Breast epithelium (tissue), 4 donors: Measurements from ENCODE around the gene PCP4L1. TPM values are rescaled to one million over a fixed set of nuclear protein-coding genes. Genes with fewer than 3 reads are reported as not detected.
A peak's percentile ranks its signal among the peaks of the same experiment; 100 is the strongest.

Experiments used
- DNase-seq, 2 donors: peaks; one replicate each; pipeline ENCODE4 v3.0.0-alpha.2; 2019; ENCODE audit warnings: low spot score in 2 of 2
- H3K27ac ChIP-seq, 2 donors: fragments of 200-600 bp; sonication (generic) in 1 of 2; one replicate each; pipeline ENCODE4 v1.5.1; 2016 to 2019; ENCODE audit warnings: mild to moderate bottlenecking in 1 of 2
- H3K27me3 ChIP-seq, 2 donors: fragments of 200-600 bp; sonication (generic) in 1 of 2; one replicate each; pipeline versions ENCODE4 v1.5.1 to v1.6.0; 2017 to 2019; ENCODE audit warnings: control low read depth in 1 of 2, mild to moderate bottlenecking in 1 of 2
- H3K36me3 ChIP-seq: fragments of 200-600 bp; one replicate; pipeline ENCODE4 v1.5.1; 2019
- H3K4me1 ChIP-seq, 2 donors: fragments of 200-600 bp; sonication (generic); one replicate each; pipeline ENCODE4 v1.5.1; 2016 to 2019; ENCODE audit warnings: control low read depth in 1 of 2
- H3K4me3 ChIP-seq, 3 donors: fragments of 200-600 bp; sonication (generic); 1 replicate in 2 of 3; 2 replicates in 1 of 3; pipeline ENCODE4 v1.5.1; 2016 to 2019; ENCODE audit warnings: mild to moderate bottlenecking in 3 of 3, moderate library complexity in 2 of 3
- H3K9me3 ChIP-seq, 2 donors: fragments of 200-600 bp; sonication (generic) in 1 of 2; one replicate each; pipeline ENCODE4 v1.5.1; 2016 to 2019; ENCODE audit warnings: control low read depth in 1 of 2
- CTCF ChIP-seq, 3 donors: fragments of 450-650 bp; IDR thresholded peaks; one replicate each; pipeline ENCODE4 v1.5.1; 2016 to 2017; ENCODE audit warnings: antibody characterized with exemption in 3 of 3, mild to moderate bottlenecking in 3 of 3, moderate library complexity in 3 of 3
- POLR2A ChIP-seq: fragments of 450-650 bp; IDR thresholded peaks from one replicate; pipeline ENCODE4 v1.6.1; 2016; ENCODE audit warnings: antibody characterized with exemption, mild to moderate bottlenecking, moderate library complexity
- POLR2AphosphoS5 ChIP-seq, 3 donors: sonication (generic); formaldehyde crosslinking; IDR thresholded peaks; one replicate each; pipeline ENCODE4 v1.6.1; 2017; ENCODE audit warnings: antibody characterized with exemption in 3 of 3
- intact Hi-C: fragments of 100-400 bp; cut with DNase I; formaldehyde crosslinking; loops from one replicate; pipeline ENCODE4 v1.15.1; 2023; ENCODE audit warnings: low total_unique reads
- total RNA-seq, 3 donors: library from RNA; depleted of rRNA; stranded (reverse); fragments of >200 nt; gene quantifications; one replicate each; pipeline ENCODE4 v1.1.0, GENCODE V29; 2016

The PCP4L1 gene
- total RNA-seq, 3 donors from 2014 or later = 0.32 to 2.0 (median 0.73) TPM

GRCh38 chr1:161228032-161228431, 30.5 kb upstream of the PCP4L1 start:
- no peak for TF ChIP-seq POLR2AphosphoS5 (IDR thresholded peaks at IDR 0.05)
- no peak for TF ChIP-seq POLR2A
- no peak for TF ChIP-seq CTCF (IDR thresholded peaks at IDR 0.05)
- H3K4me3 ChIP-seq = peak overlapping the region in 1 of 3 donors; percentile 57
- peak overlapping the region; percentile 62 to 78 for H3K27ac ChIP-seq
- intact Hi-C loops = loop anchor here (10.0 kb wide), 1 partner anchor 157 kb away; no protein-coding TSS in a partner anchor
- peaks cover 0 to 7% of the 10 kb centered on the region in 2 donors for H3K4me1 ChIP-seq
- H3K9me3 ChIP-seq = no peaks in the 10 kb centered on the region
- DNase-seq = no peak
- no peaks in the 10 kb centered on the region for H3K27me3 ChIP-seq
- no peaks in the 10 kb centered on the region for H3K36me3 ChIP-seq

GRCh38 chr1:161229896-161230295, 28.6 kb upstream of the PCP4L1 start:
- Histone ChIP-seq H3K4me1 (peaks cover 0 to 7% of the 10 kb centered on the region in 2 donors), H3K27ac (no peak overlapping the region), H3K27me3 (no peaks in the 10 kb centered on the region), H3K4me3 (no peak overlapping the region), H3K36me3 (no peaks in the 10 kb centered on the region), H3K9me3 (no peaks in the 10 kb centered on the region)
- intact Hi-C loops = loop anchor here (10.0 kb wide), 1 partner anchor 155 kb away; no protein-coding TSS in a partner anchor
- no peak for TF ChIP-seq POLR2AphosphoS5 (IDR thresholded peaks at IDR 0.05)
- TF ChIP-seq CTCF (IDR thresholded peaks at IDR 0.05) = no peak
- TF ChIP-seq POLR2A = no peak
- no peak for DNase-seq

- no peak overlapping the region for H3K4me3 ChIP-seq
- intact Hi-C loops = no loop called here
- no peaks in the 10 kb centered on the region for H3K36me3 ChIP-seq
- no peak overlapping the region for H3K27ac ChIP-seq
- TF ChIP-seq POLR2AphosphoS5 (IDR thresholded peaks at IDR 0.05) = no peak
- TF ChIP-seq CTCF (IDR thresholded peaks at IDR 0.05) = no peak
- TF ChIP-seq POLR2A = no peak
- H3K27me3 ChIP-seq = no peaks in the 10 kb centered on the region
- no peak for DNase-seq
- H3K9me3 ChIP-seq = no peaks in the 10 kb centered on the region
- peaks cover 0 to 7% of the 10 kb centered on the region in 2 donors for H3K4me1 ChIP-seq
These were observed 27.8 kb upstream of the PCP4L1 start for GRCh38 chr1:161230762-161231161.

GRCh38 chr1:161233102-161233501, 25.4 kb upstream of the PCP4L1 start:
- no peak for DNase-seq
- TF ChIP-seq CTCF (IDR thresholded peaks at IDR 0.05) (no peak), POLR2A (no peak), POLR2AphosphoS5 (IDR thresholded peaks at IDR 0.05) (no peak)
- no peaks in the 10 kb centered on the region for H3K4me1 ChIP-seq
- no peaks in the 10 kb centered on the region for H3K27me3 ChIP-seq
- no peaks in the 10 kb centered on the region for H3K36me3 ChIP-seq
- intact Hi-C loops = no loop called here
- no peaks in the 10 kb centered on the region for H3K9me3 ChIP-seq
- no peak overlapping the region for H3K27ac ChIP-seq
- H3K4me3 ChIP-seq = no peak overlapping the region

- no peaks in the 10 kb centered on the region for H3K36me3 ChIP-seq
- TF ChIP-seq POLR2AphosphoS5 (IDR thresholded peaks at IDR 0.05) (no peak), POLR2A (no peak), CTCF (IDR thresholded peaks at IDR 0.05) (no peak)
- no peak overlapping the region for H3K27ac ChIP-seq
- no peak for DNase-seq
- no peaks in the 10 kb centered on the region for H3K9me3 ChIP-seq
- H3K27me3 ChIP-seq = no peaks in the 10 kb centered on the region
- no peaks in the 10 kb centered on the region for H3K4me1 ChIP-seq
- intact Hi-C loops = no loop called here
- no peak overlapping the region for H3K4me3 ChIP-seq
These were observed 22.4 kb upstream of the PCP4L1 start for GRCh38 chr1:161235957-161236775.
